Astrocyte (in vitro differentiated cells and primary cell): Measurements from ENCODE around the gene BCR.

Source experiments
- EZH2 ChIP-seq: IDR thresholded peaks from 2 replicates; pipeline ENCODE4 v1.6.1; 2012; ENCODE audit warnings: mild to moderate bottlenecking, low read length, inconsistent platforms; ENCODE audit not compliant: insufficient read depth
- TF ChIP-seq, protein P1 (sequence below): IDR thresholded peaks from 2 replicates; pipeline ENCODE4 v1.5.1; 2011; ENCODE audit warnings: low read depth, mild to moderate bottlenecking, inconsistent platforms, low read length, moderate library complexity; ENCODE audit not compliant: insufficient read depth

- TF ChIP-seq, protein P1, sequence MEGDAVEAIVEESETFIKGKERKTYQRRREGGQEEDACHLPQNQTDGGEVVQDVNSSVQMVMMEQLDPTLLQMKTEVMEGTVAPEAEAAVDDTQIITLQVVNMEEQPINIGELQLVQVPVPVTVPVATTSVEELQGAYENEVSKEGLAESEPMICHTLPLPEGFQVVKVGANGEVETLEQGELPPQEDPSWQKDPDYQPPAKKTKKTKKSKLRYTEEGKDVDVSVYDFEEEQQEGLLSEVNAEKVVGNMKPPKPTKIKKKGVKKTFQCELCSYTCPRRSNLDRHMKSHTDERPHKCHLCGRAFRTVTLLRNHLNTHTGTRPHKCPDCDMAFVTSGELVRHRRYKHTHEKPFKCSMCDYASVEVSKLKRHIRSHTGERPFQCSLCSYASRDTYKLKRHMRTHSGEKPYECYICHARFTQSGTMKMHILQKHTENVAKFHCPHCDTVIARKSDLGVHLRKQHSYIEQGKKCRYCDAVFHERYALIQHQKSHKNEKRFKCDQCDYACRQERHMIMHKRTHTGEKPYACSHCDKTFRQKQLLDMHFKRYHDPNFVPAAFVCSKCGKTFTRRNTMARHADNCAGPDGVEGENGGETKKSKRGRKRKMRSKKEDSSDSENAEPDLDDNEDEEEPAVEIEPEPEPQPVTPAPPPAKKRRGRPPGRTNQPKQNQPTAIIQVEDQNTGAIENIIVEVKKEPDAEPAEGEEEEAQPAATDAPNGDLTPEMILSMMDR, result no peak
- no peak for TF ChIP-seq EZH2
Measured at GRCh38 chr22:23222033-23222792, 41.9 kb downstream of the BCR start.
